ENCODE measurements around the gene KIF1B. TPM values are rescaled to one million over a fixed set of nuclear protein-coding genes. Genes with fewer than 3 reads are reported as not detected.

The KIF1B gene
- total and polyA plus RNA-seq, 2 donors (not counting 1 experiment from before 2014, with no cell fraction given) = 3.5 to 16.4 TPM

- Histone ChIP-seq H3K36me3 (replicated peaks in 1 of 2; ENCODE audit: control extremely low read depth in 1 of 2, control insufficient read depth in 1 of 2, extremely low read depth in 1 of 2, insufficient read depth in 2 of 2, low read length in 1 of 2) (no peaks in the 10 kb centered on the region), H3K9me3 (ENCODE audit: control extremely low read depth in 1 of 3, control insufficient read depth in 2 of 3, insufficient read depth in 1 of 3, low read length in 2 of 3) (no peaks in the 10 kb centered on the region), H3K27ac (ENCODE audit: low read length in 2 of 2) (no peak overlapping the region), H3K4me1 (ENCODE audit: control insufficient read depth in 2 of 2, insufficient read depth in 2 of 2, low read length in 2 of 2) (peaks cover 0 to 6% of the 10 kb centered on the region in 2 donors), H3K79me2 (ENCODE audit: control insufficient read depth, insufficient read depth, low read length) (peaks cover 8% of the 10 kb centered on the region), H3K27me3 (replicated peaks in 1 of 4; ENCODE audit: control extremely low read depth in 1 of 4, control insufficient read depth in 3 of 4, insufficient read depth in 4 of 4, low read length in 3 of 4) (no peaks in the 10 kb centered on the region), H3K4me2 (replicated peaks; ENCODE audit: low read depth, low read length, poor library complexity, severe bottlenecking) (no peak overlapping the region), H2AFZ (ENCODE audit: insufficient read depth, low read depth, low read length, poor library complexity, severe bottlenecking) (no peak overlapping the region), H3K4me3 (ENCODE audit: control extremely low read depth in 1 of 5, extremely low read depth in 1 of 5, insufficient read depth in 1 of 5, low read depth in 2 of 5, low read length in 4 of 5) (no peak overlapping the region), H4K20me1 (ENCODE audit: control insufficient read depth, insufficient read depth, low read length, poor library complexity, severe bottlenecking) (no peaks in the 10 kb centered on the region), H3K9ac (ENCODE audit: low read length) (no peak overlapping the region)
- DNase-seq (no peak), ATAC-seq (ENCODE audit: low read depth) (no peak)
- H3K27me3 Mint-ChIP-seq = no peaks in the 10 kb centered on the region
- H3K27ac Mint-ChIP-seq = no peak overlapping the region
- no peak overlapping the region for H3K4me3 Mint-ChIP-seq
- TF ChIP-seq EZH2 (IDR thresholded peaks at IDR 0.05; ENCODE audit: borderline replicate concordance, insufficient read depth, low read depth, low read length, poor library complexity, severe bottlenecking) (no peak), CTCF (IDR thresholded peaks at IDR 0.05) (no peak)
- WGBS (ENCODE audit: insufficient coverage) = 100% methylated on average over 4 of the region's 7 CpGs
- CTCF ChIA-PET = no interaction called here
- intact Hi-C loops (cut with micrococcal nuclease) = no loop called here
- H3K9me3 Mint-ChIP-seq (ENCODE audit: insufficient read depth) = no peaks in the 10 kb centered on the region
- H3K4me1 Mint-ChIP-seq = peaks cover 7% of the 10 kb centered on the region
- POLR2A ChIA-PET = no interaction called here
Observed at GRCh38 chr1:10242135-10242534, 31.8 kb downstream of the KIF1B start.

- Histone ChIP-seq H3K4me3 (ENCODE audit: control extremely low read depth in 1 of 5, extremely low read depth in 1 of 5, insufficient read depth in 1 of 5, low read depth in 2 of 5, low read length in 4 of 5) (no peak overlapping the region), H2AFZ (ENCODE audit: insufficient read depth, low read depth, low read length, poor library complexity, severe bottlenecking) (no peak overlapping the region), H4K20me1 (ENCODE audit: control insufficient read depth, insufficient read depth, low read length, poor library complexity, severe bottlenecking) (no peaks in the 10 kb centered on the region), H3K9me3 (ENCODE audit: control extremely low read depth in 1 of 3, control insufficient read depth in 2 of 3, insufficient read depth in 1 of 3, low read length in 2 of 3) (no peaks in the 10 kb centered on the region), H3K27me3 (replicated peaks in 1 of 4; ENCODE audit: control extremely low read depth in 1 of 4, control insufficient read depth in 3 of 4, insufficient read depth in 4 of 4, low read length in 3 of 4) (no peaks in the 10 kb centered on the region), H3K4me2 (replicated peaks; ENCODE audit: low read depth, low read length, poor library complexity, severe bottlenecking) (no peak overlapping the region), H3K9ac (ENCODE audit: low read length) (no peak overlapping the region), H3K27ac (ENCODE audit: low read length in 2 of 2) (no peak overlapping the region), H3K4me1 (ENCODE audit: control insufficient read depth in 2 of 2, insufficient read depth in 2 of 2, low read length in 2 of 2) (no peaks in the 10 kb centered on the region), H3K79me2 (ENCODE audit: control insufficient read depth, insufficient read depth, low read length) (peaks cover 3% of the 10 kb centered on the region), H3K36me3 (replicated peaks in 1 of 2; ENCODE audit: control extremely low read depth in 1 of 2, control insufficient read depth in 1 of 2, extremely low read depth in 1 of 2, insufficient read depth in 2 of 2, low read length in 1 of 2) (no peaks in the 10 kb centered on the region)
- Mint-ChIP-seq H3K4me1 (peaks cover 3% of the 10 kb centered on the region), H3K27me3 (no peaks in the 10 kb centered on the region), H3K4me3 (no peak overlapping the region), H3K27ac (no peak overlapping the region), H3K9me3 (ENCODE audit: insufficient read depth) (no peaks in the 10 kb centered on the region)
- intact Hi-C loops (cut with micrococcal nuclease) = no loop called here
- ChIA-PET CTCF (no interaction called here), POLR2A (no interaction called here)
- TF ChIP-seq EZH2 (IDR thresholded peaks at IDR 0.05; ENCODE audit: borderline replicate concordance, insufficient read depth, low read depth, low read length, poor library complexity, severe bottlenecking) (no peak), CTCF (IDR thresholded peaks at IDR 0.05) (no peak)
- DNase-seq = no peak
- WGBS (ENCODE audit: insufficient coverage) = 100% methylated on average over 2 of the region's 6 CpGs
- no peak for ATAC-seq (ENCODE audit: low read depth)
Observed at GRCh38 chr1:10242811-10243210, 32.4 kb downstream of the KIF1B start.

Measured in B cell (primary cell).